Kidney (tissue), 14 donors: ENCODE results near the gene MTMR2. TPM values are rescaled to one million over a fixed set of nuclear protein-coding genes. Genes with fewer than 3 reads are reported as not detected.

Experiments used
- DNase-seq, 5 donors: peaks; one replicate each; pipeline ENCODE4 v3.0.0-alpha.2; 2013 to 2020
- FAIRE-seq: peaks from 2 replicates; lab custom pipeline; 2012; peaks lifted over from hg19 to GRCh38; lab: Jason Lieb, UNC
- H3K27ac ChIP-seq, 2 donors: one replicate each; pipeline ENCODE4 v1.7.0; 2013; ENCODE audit warnings: low read depth in 2 of 2, low read length in 2 of 2, inconsistent platforms in 1 of 2
- H3K27me3 ChIP-seq: one replicate; pipeline ENCODE4 v1.7.1; 2013; ENCODE audit warnings: low read length, inconsistent platforms; ENCODE audit not compliant: control insufficient read depth, insufficient read depth
- H3K36me3 ChIP-seq, 3 donors: one replicate each; pipeline versions ENCODE4 v1.7.0 to v1.7.1; 2013; ENCODE audit warnings: low read length in 3 of 3, control low read depth in 1 of 3, inconsistent platforms in 1 of 3; ENCODE audit not compliant: insufficient read depth in 3 of 3, control insufficient read depth in 2 of 3
- H3K4me1 ChIP-seq, 3 donors: one replicate each; pipeline versions ENCODE4 v1.7.0 to v1.7.1; 2013; ENCODE audit warnings: low read length in 3 of 3, inconsistent platforms in 1 of 3, low read depth in 1 of 3; ENCODE audit not compliant: control insufficient read depth in 2 of 3, insufficient read depth in 2 of 3
- H3K4me3 ChIP-seq, 3 donors: one replicate each; pipeline versions ENCODE4 v1.7.0 to v1.8.1; 2013; ENCODE audit warnings: low read length in 3 of 3, control low read depth in 1 of 3, inconsistent platforms in 1 of 3
- H3K9ac ChIP-seq, 3 donors: one replicate each; pipeline versions ENCODE4 v1.7.0 to v1.7.1; 2013; ENCODE audit warnings: low read length in 3 of 3, control low read depth in 1 of 3, inconsistent platforms in 1 of 3
- H3K9me3 ChIP-seq, 3 donors: one replicate each; pipeline versions ENCODE4 v1.7.0 to v1.7.1; 2013; ENCODE audit warnings: low read length in 3 of 3, control low read depth in 1 of 3, inconsistent platforms in 1 of 3; ENCODE audit not compliant: control insufficient read depth in 2 of 3, insufficient read depth in 1 of 3
- intact Hi-C: fragments of 100-400 bp; cut with DNase I; formaldehyde crosslinking; loops from one replicate; pipeline ENCODE4 v1.11.1; 2022
- polyA plus RNA-seq: library from polyadenylated mRNA; stranded (reverse); fragments of 350-450 nt; fragmentation: Illumina TruSeq; extraction: RNeasy Lipid Tissue Mini Kit (QIAGEN cat#74804); gene quantifications from one replicate; pipeline ENCODE4 v1.2.3, GENCODE V29; 2014; ENCODE audit warnings: low read depth, low replicate concordance; ENCODE audit not compliant: insufficient read depth
- total RNA-seq: library from RNA; stranded (reverse); fragmentation: NEBNext Ultra II Directional; extraction: Animal tissue kit (Norgen Biotek cat#: 25700); gene quantifications from one replicate; pipeline ENCODE4 v1.2.1, GENCODE V29; 2021
- TF ChIP-seq, protein P1 (sequence below): IDR thresholded peaks from 3 replicates; pipeline ENCODE4 v1.5.1; 2012; ENCODE audit warnings: mild to moderate bottlenecking, moderate library complexity, borderline replicate concordance; ENCODE audit not compliant: insufficient read depth; ENCODE audit errors: extremely low read depth
- donor health status: control.
- donor health status: control.
- donor health status: control.
- donor health status: control.
- donor health status: control.
- donor health status: DM: yes; HTN: yes; CAD: no.
- donor health status: Normal renal cell carcinoma (clear cell type).

The MTMR2 gene
- total and polyA plus RNA-seq, 2 donors from 2014 or later: 17.4 to 37.4 TPM

DNA sequence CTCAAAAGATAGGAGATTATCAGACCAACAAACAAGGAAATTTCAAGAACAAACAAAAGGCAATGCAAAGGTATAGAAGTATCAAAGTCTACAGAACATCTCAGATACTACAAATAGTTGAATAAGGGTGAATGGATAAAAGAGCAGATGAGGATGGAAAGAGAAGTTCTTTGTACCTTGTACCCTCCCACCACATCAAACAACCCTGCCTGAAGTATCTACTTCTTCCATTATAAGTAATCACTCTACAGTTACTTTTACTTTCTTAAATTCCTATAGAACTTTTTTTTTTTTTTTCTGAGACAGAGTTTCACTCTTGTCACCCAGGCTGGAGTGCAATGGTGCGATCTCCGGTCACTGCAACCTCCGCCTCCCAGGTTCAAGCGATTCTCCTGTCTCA lies 35.1 kb downstream of the MTMR2 start:
- DNase-seq (no peak), FAIRE-seq (no peak)
- intact Hi-C loops: no loop called here
- peaks cover 0 to 2% (median 0%) of the 10 kb centered on the region in 3 donors for H3K36me3 ChIP-seq
- no peak overlapping the region for H3K27ac ChIP-seq
- H3K4me3 ChIP-seq: no peak overlapping the region
- no peaks in the 10 kb centered on the region for H3K27me3 ChIP-seq
- TF ChIP-seq, protein P1, sequence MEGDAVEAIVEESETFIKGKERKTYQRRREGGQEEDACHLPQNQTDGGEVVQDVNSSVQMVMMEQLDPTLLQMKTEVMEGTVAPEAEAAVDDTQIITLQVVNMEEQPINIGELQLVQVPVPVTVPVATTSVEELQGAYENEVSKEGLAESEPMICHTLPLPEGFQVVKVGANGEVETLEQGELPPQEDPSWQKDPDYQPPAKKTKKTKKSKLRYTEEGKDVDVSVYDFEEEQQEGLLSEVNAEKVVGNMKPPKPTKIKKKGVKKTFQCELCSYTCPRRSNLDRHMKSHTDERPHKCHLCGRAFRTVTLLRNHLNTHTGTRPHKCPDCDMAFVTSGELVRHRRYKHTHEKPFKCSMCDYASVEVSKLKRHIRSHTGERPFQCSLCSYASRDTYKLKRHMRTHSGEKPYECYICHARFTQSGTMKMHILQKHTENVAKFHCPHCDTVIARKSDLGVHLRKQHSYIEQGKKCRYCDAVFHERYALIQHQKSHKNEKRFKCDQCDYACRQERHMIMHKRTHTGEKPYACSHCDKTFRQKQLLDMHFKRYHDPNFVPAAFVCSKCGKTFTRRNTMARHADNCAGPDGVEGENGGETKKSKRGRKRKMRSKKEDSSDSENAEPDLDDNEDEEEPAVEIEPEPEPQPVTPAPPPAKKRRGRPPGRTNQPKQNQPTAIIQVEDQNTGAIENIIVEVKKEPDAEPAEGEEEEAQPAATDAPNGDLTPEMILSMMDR: no peak
- H3K4me1 ChIP-seq: peaks cover 0 to 14% (median 10%) of the 10 kb centered on the region in 3 donors
- H3K9me3 ChIP-seq: no peaks in the 10 kb centered on the region
- no peak overlapping the region for H3K9ac ChIP-seq

DNA sequence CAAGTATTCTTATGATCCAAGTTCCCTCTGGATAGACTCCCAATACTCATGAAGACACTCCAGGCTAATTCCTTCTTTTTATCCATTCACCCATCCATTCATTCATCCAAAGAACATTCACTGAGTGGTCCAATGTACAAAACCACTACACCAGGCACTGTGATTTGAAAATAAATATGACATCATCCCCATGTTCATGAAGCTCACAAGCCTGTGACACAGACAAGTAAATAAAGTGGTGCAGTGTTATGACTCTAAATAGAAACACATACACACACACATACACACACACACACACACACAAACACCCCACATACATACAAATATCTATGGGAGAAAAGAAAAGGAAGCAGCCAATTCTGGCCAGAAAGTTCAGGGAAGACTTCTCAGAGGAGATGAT lies 35.5 kb downstream of the MTMR2 start:
- TF ChIP-seq, protein P1: no peak
- intact Hi-C loops: no loop called here
- FAIRE-seq: no peak

DNA sequence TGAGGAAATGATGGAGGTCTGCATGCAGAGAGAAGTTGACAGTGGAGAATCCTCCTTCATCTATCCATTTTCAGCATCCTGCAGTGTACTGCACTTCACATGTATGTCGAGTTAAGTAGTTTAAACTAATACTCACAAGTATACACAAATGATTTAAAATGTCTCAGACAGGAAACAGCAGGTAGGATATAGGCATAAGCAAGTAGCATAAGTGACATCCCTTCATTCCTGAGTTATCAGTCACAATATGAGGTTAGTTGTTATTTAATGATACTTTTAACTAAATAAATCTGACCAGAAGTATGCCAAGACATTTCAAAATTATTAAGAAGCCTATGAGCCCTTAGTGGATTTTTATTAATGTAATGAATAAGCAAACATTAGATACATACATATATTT lies 37.4 kb downstream of the MTMR2 start:
- intact Hi-C loops: no loop called here
- TF ChIP-seq, protein P1: no peak
- H3K9ac ChIP-seq: no peak overlapping the region
- peaks cover 0 to 1% (median 0%) of the 10 kb centered on the region in 3 donors for H3K4me1 ChIP-seq
- H3K9me3 ChIP-seq: no peaks in the 10 kb centered on the region
- FAIRE-seq: no peak
- no peaks in the 10 kb centered on the region for H3K27me3 ChIP-seq
- H3K4me3 ChIP-seq: no peak overlapping the region
- peaks cover 0 to 2% (median 0%) of the 10 kb centered on the region in 3 donors for H3K36me3 ChIP-seq
- DNase-seq: no peak
- H3K27ac ChIP-seq: no peak overlapping the region

More for the DNA sequence above, 35.5 kb downstream of the MTMR2 start:
- no peak for DNase-seq
- H3K36me3 ChIP-seq: peaks cover 0 to 2% (median 0%) of the 10 kb centered on the region in 3 donors
- H3K4me1 ChIP-seq: peaks cover 0 to 13% (median 10%) of the 10 kb centered on the region in 3 donors
- H3K27me3 ChIP-seq: no peaks in the 10 kb centered on the region
- no peak overlapping the region for H3K27ac ChIP-seq
- no peaks in the 10 kb centered on the region for H3K9me3 ChIP-seq
- H3K4me3 ChIP-seq: no peak overlapping the region
- H3K9ac ChIP-seq: no peak overlapping the region

DNA sequence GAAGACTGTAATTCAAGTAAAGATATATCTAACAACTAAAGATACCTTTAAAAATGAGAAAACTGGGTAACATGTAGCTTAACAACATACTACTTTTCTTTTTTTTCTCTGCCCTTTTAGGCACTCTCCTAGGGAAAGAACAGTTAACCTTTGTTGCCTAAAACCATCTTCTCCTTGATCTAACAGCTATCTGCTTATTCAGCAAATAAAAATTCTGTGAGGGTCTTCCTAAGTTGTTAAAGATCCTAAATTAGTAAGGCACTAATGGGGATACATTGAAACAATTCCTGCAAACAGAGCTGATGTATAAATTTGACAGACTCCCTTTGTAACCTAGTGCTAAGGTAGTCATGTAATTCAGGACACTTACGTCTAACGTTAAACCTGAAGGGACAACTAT lies 39.1 kb downstream of the MTMR2 start:
- Histone ChIP-seq H3K4me1 (no peaks in the 10 kb centered on the region), H3K27me3 (no peaks in the 10 kb centered on the region), H3K27ac (no peak overlapping the region), H3K36me3 (peaks cover 0 to 2% (median 0%) of the 10 kb centered on the region in 3 donors), H3K9ac (no peak overlapping the region), H3K9me3 (no peaks in the 10 kb centered on the region), H3K4me3 (no peak overlapping the region)
- FAIRE-seq: no peak
- intact Hi-C loops: no loop called here
- TF ChIP-seq, protein P1: no peak
- DNase-seq: no peak
